Stomach (tissue), 4 donors: ENCODE measurements around the gene CTNNA3.

ENCODE experiments used
- CTCF ChIP-seq, 7 experiments: fragments of 450-650 bp in 4 of 7; fragments of 200-600 bp in 3 of 7; sonication (generic) in 3 of 7; IDR thresholded peaks; one replicate each; pipeline ENCODE4 v1.5.1; 2016 to 2019; ENCODE audit warnings: antibody characterized with exemption in 7 of 7, control low read depth in 2 of 7, mild to moderate bottlenecking in 1 of 7
- EP300 ChIP-seq: sonication (generic); formaldehyde crosslinking; IDR thresholded peaks from one replicate; pipeline ENCODE4 v1.6.1; 2017; ENCODE audit warnings: antibody characterized with exemption
- POLR2A ChIP-seq, 4 donors: fragments of 450-650 bp; IDR thresholded peaks; one replicate each; pipeline ENCODE4 v1.6.1; 2016; ENCODE audit warnings: antibody characterized with exemption in 4 of 4, control low read depth in 2 of 4, mild to moderate bottlenecking in 1 of 4, moderate library complexity in 1 of 4
- POLR2AphosphoS5 ChIP-seq, 3 donors: sonication (generic); formaldehyde crosslinking; IDR thresholded peaks; one replicate each; pipeline ENCODE4 v1.6.1; 2016; ENCODE audit warnings: antibody characterized with exemption in 3 of 3

DNA sequence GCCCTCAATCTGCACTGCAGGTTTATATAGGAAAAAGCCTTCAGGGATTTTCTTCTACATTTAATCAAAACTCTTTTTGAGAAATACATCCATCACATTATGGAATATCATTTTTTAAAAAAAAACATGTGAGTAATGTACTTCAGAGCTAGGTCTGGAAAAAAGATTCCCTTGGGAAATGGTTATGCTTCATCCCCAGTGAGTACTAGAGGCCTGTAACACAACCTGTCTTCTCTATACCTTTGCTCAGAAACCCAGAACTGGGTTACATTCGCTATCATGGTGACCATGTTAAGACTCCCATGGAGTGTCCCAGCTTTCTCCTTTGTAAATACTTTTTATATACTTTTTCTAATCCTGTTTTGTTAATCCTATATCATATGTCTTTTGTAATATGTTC lies 583.2 kb downstream of the CTNNA3 start:
- TF ChIP-seq CTCF (IDR thresholded peaks at IDR 0.05), result no peak
- no peak for TF ChIP-seq POLR2A (IDR thresholded peaks at IDR 0.05)
- TF ChIP-seq EP300, result no peak
- no peak for TF ChIP-seq POLR2AphosphoS5 (IDR thresholded peaks at IDR 0.05)
